ENCODE results near the gene GPR137C. TPM values are rescaled to one million over a fixed set of nuclear protein-coding genes. Genes with fewer than 3 reads are reported as not detected.

The GPR137C gene
- total RNA-seq, 6 experiments from 2014 or later: 0.18 to 0.51 (median 0.20) TPM

DNA sequence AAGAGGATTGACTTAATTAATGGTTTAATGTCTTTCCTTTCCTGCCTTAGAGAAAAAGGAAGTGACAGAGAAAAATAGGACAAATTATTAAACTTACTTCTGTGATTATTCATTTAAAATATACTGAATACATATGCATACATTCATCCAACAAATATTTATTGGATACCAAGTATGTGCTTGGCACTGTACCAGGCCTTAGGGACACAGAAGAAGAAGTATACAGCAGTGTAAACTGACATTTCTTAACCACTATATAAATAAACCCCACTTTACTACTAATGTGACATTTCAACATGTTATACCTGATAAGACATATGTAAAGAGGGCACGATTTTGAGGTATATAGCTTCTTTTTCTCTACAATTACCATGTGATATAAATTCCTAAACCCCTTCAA lies 89.1 kb downstream of the GPR137C start:
- DNase-seq: no peak
- ATAC-seq: no peak
- no peak for TF ChIP-seq POLR2A (IDR thresholded peaks at IDR 0.05)
- TF ChIP-seq, protein P1, sequence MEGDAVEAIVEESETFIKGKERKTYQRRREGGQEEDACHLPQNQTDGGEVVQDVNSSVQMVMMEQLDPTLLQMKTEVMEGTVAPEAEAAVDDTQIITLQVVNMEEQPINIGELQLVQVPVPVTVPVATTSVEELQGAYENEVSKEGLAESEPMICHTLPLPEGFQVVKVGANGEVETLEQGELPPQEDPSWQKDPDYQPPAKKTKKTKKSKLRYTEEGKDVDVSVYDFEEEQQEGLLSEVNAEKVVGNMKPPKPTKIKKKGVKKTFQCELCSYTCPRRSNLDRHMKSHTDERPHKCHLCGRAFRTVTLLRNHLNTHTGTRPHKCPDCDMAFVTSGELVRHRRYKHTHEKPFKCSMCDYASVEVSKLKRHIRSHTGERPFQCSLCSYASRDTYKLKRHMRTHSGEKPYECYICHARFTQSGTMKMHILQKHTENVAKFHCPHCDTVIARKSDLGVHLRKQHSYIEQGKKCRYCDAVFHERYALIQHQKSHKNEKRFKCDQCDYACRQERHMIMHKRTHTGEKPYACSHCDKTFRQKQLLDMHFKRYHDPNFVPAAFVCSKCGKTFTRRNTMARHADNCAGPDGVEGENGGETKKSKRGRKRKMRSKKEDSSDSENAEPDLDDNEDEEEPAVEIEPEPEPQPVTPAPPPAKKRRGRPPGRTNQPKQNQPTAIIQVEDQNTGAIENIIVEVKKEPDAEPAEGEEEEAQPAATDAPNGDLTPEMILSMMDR (IDR thresholded peaks at IDR 0.05): no peak
- 94% methylated on average over 1 of the region's 1 CpG for WGBS (ENCODE audit: insufficient coverage, low coverage, low lambda C conversion rate, missing lambda C conversion rate)
- Histone ChIP-seq H3K27me3 (no peaks in the 10 kb centered on the region), H3K9me3 (no peaks in the 10 kb centered on the region), H3K4me1 (no peaks in the 10 kb centered on the region), H3K36me3 (peaks cover 0 to 27% (median 12%) of the 10 kb centered on the region in 4 donors), H3K4me3 (no peak overlapping the region), H3K27ac (no peak overlapping the region)
- intact Hi-C loops (cut with DNase I): no loop called here

DNA sequence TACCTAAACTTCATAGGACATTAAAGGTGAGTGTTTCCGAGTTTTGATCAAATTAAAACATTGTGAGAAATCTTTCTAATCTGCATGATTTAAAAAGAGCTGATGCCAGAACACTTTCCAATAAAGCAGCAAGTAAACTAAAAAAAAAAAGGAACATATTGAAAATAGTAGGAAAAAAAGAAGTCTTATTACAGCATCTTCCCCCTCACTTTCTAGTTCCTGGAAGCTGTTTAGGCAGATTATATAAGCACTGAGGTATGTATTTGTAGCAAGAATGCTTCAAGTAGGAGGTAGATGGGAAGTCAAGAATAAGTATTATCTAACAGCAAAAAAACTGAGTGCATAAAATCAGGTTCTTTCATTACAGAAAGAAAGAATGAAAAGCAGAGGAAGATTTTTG lies 96.9 kb downstream of the GPR137C start:
- Histone ChIP-seq H3K4me1 (no peaks in the 10 kb centered on the region), H3K9me3 (no peaks in the 10 kb centered on the region), H3K27me3 (no peaks in the 10 kb centered on the region), H3K4me3 (no peak overlapping the region), H3K36me3 (peaks cover 0 to 61% (median 7%) of the 10 kb centered on the region in 4 donors), H3K27ac (no peak overlapping the region)
- TF ChIP-seq POLR2A (IDR thresholded peaks at IDR 0.05): no peak
- TF ChIP-seq, protein P1 (IDR thresholded peaks at IDR 0.05): no peak
- WGBS (ENCODE audit: insufficient coverage, low coverage, low lambda C conversion rate, missing lambda C conversion rate): 100% methylated on average over 1 of the region's 1 CpG
- ATAC-seq (no peak), DNase-seq (no peak)
- intact Hi-C loops (cut with DNase I): no loop called here

DNA sequence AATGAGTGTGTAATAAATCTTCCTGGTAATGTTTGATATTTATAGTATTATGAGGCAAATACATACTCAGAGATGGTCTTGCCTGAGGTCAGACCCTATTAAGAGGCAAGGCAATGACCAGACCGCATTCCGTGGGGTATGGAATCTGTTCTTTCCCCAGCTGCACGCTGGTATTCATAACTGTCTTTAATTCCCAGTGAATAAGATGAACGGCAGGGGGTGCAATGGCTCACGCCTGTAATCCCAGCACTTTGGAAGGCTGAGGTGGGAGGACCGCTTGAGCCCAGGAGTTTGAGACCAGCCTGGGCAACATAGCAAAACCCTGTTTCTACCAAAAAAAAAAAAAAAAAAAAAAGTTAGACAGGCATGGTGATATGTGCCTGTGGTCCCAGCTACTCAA lies 98.1 kb downstream of the GPR137C start:
- Histone ChIP-seq H3K27ac (no peak overlapping the region), H3K9me3 (no peaks in the 10 kb centered on the region), H3K4me3 (no peak overlapping the region), H3K36me3 (peaks cover 0 to 62% (median 3%) of the 10 kb centered on the region in 4 donors), H3K4me1 (no peaks in the 10 kb centered on the region), H3K27me3 (no peaks in the 10 kb centered on the region)
- TF ChIP-seq, protein P1 (IDR thresholded peaks at IDR 0.05): peak in 1 of 4 donors; percentile 8
- TF ChIP-seq POLR2A (IDR thresholded peaks at IDR 0.05): no peak
- WGBS (ENCODE audit: insufficient coverage, low coverage, low lambda C conversion rate, missing lambda C conversion rate): 75% methylated on average over 5 of the region's 6 CpGs
- no peak for DNase-seq
- no peak for ATAC-seq
- intact Hi-C loops (cut with DNase I): no loop called here

DNA sequence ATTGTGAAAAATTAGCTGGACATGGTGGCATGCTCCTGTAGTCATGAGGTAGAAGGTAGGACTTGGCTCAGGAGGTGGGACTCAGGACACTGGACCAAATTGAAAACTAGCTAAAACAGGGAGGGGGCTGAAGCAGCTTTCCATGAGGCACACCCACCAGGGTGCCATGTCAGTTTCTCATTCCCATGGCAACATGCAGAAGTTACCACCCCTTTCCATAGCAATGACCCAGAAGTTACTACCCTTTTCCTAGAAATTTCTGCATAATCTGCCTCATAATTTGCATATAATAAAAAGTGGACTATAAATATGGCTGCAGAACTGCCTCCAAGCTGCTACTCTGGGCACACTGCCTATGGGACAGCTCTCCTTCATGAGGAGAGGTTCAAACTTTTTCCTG lies 104.3 kb downstream of the GPR137C start:
- DNase-seq (no peak), ATAC-seq (no peak)
- TF ChIP-seq POLR2A (IDR thresholded peaks at IDR 0.05): no peak
- TF ChIP-seq, protein P1 (IDR thresholded peaks at IDR 0.05): no peak
- H3K27ac ChIP-seq: no peak overlapping the region
- H3K27me3 ChIP-seq: no peaks in the 10 kb centered on the region
- no peak overlapping the region for H3K4me3 ChIP-seq
- peaks cover 0 to 38% (median 2%) of the 10 kb centered on the region in 4 donors for H3K36me3 ChIP-seq
- no peaks in the 10 kb centered on the region for H3K9me3 ChIP-seq
- H3K4me1 ChIP-seq: no peaks in the 10 kb centered on the region
- intact Hi-C loops (cut with DNase I): no loop called here

DNA sequence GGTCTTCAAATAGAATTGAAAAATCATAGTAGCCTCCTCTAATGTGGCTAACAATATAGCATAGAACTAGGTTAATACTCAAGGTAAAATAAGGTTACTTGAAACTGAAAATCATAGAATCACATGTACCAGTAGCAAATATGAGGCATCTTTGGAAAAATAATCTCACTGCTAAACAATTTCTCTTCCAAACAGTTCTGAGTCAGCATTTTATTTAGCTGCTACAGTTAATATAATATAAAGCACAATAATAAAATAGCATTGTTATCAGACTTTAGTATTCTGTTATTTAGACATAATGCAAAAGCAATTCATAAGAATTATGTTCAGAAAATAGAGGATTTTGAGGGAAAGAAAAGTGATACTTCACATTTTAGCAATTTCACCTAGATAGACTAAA lies 107.7 kb downstream of the GPR137C start:
- intact Hi-C loops (cut with DNase I): no loop called here
- TF ChIP-seq POLR2A (IDR thresholded peaks at IDR 0.05): no peak
- TF ChIP-seq, protein P1 (IDR thresholded peaks at IDR 0.05): no peak
- ATAC-seq: no peak
- no peak overlapping the region for H3K4me3 ChIP-seq
- no peaks in the 10 kb centered on the region for H3K27me3 ChIP-seq
- DNase-seq: no peak
- H3K9me3 ChIP-seq: no peaks in the 10 kb centered on the region
- H3K27ac ChIP-seq: no peak overlapping the region
- H3K4me1 ChIP-seq: no peaks in the 10 kb centered on the region
- peaks cover 0 to 20% (median 0%) of the 10 kb centered on the region in 4 donors for H3K36me3 ChIP-seq

All from right lobe of liver (tissue), 6 donors.